Measurements from ENCODE around the gene LRRC37B.
A peak's percentile ranks its signal among the peaks of the same experiment; 100 is the strongest.
"Not testable (repeated sequence)": the region's sequence is repeated elsewhere in the genome, so short reads cannot be mapped to it uniquely, and the experiment has no call there.

The LRRC37B gene

DNA sequence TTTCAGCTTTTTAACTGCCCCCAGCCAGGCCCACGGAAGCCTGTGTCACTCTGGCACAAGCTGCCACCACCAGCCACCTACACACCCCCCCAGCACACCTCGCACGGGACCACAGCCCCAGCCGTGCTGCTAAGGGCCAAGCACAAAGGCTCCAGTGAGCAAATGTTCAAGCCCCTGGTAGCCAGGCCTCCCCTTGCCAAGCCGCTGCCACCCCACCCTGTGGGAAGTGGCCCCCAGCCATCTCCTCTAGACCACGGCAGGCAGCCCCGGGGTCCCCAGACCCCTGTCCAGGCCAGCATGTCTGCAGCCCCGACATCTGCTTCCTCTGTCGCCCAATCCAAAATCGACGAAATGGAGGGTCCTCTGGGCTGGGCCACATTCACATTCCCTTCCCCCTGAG is 35.1 kb downstream of the LRRC37B start:
- not testable (repeated sequence) for DNase-seq

- not testable (repeated sequence) for DNase-seq
These were observed 38.4 kb downstream of the LRRC37B start for GRCh38 chr17:32045611-32046010.

DNA sequence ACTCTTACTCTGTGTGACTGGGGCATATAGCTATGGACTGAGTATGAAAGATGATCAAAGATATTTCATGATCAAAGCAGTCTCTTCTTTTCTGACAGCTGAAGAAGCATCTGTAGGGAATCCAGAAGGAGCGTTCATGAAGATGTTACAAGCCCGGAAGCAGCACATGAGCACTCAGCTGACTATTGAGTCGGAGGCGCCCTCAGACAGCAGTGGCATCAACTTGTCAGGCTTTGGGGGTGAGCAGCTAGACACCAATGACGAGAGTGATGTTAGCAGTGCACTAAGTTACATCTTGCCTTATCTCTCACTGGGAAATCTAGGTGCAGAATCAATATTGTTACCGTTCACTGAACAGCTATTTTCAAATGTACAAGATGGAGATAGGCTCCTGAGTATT is 40.5 kb downstream of the LRRC37B start:
- not testable (repeated sequence) for DNase-seq

- DNase-seq, result not testable (repeated sequence)
These were observed 47.8 kb downstream of the LRRC37B start for GRCh38 chr17:32054985-32055384.

DNA sequence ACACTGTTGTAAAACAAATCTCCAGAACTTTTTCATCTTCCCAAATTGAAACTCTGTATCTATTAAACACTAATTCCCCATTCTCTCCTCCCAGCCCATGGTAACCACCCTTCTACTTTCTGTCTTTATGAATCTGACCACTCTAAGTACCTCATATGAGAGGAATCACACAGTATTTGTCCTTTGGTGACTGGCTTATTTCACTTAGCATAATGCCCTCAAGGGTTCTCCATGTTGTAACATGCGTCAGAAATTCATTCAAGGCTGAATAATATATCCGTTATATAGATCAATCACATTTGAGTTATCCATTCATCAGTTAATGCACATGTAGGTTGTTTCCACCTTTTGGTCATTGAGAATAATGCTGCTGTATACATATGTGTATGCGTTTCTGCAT is 48.2 kb downstream of the LRRC37B start:
- DNase-seq, result not testable (repeated sequence)

- DNase-seq, result not testable (repeated sequence)
These were observed 49.3 kb downstream of the LRRC37B start for GRCh38 chr17:32056500-32056899.

- DNase-seq, result not testable (repeated sequence)
These were observed 50.4 kb downstream of the LRRC37B start for GRCh38 chr17:32057460-32058105.

- DNase-seq, result not testable (repeated sequence)
These were observed 53.5 kb downstream of the LRRC37B start for GRCh38 chr17:32060695-32061094.

DNA sequence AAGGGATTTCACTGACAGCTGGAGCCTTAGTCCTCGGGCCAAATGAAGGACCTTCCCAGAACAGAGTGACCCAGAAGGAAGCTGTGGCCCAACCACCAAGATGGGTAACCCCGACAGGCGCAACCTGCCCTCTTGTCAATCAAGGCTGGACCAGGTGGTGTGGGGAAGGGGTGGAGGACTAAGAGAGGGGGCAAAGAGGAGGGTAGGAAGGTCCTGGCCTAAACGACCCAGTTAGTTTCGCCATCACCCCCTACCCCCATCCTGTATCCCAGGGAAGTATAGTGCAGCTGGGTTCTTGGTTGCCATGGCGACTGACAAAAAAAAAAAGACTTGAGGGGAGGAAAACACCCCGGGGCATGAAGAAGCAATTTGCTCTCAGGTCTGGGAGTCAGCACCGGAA is 54.7 kb downstream of the LRRC37B start:
- DNase-seq, result not testable (repeated sequence)

DNA sequence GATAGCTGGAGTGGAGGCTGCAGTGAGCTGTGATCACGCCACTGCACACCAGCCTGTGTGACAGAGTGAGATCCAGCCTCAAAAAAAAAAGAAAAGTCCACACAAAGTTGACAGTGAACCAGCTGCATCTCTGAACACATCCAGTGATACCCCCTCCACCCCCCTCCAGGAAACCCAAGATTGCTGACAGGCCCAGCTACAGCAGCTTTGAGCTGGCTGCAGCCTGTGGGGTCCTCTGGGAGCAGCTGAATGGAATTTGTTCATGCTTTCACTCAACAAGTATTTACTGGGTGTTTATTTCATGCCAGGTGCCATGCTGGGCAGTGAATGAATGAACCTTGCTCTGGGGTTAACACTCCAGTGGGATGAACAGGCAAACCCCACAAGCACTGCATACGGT is 56.9 kb downstream of the LRRC37B start:
- not testable (repeated sequence) for DNase-seq

DNA sequence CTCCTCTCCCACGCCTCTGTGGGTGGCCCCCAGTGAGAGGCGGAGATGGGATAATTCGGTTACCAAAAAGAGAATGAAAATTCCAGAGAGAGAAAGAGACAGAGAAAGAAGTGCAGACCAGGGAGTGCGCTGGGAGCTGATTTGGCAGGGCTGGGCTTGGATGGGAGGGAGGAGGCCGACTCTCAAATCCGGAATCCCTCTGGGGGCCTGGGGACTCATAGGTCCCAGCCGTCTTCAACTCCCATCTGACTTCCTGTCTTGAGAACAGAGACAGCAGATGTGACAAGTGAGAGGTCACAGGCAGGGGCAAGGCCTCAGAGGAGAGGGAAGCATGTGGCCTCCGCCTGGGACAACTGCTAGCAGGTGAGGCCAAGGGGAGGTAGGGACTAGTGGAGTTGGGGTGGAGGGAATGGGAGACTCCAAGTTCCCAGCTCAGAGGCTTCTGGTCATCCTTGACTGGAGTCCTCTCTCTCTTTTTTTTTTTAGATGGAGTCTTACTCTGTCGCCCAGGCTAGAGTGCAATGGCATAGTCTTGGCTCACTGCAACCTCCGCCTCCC is 59.0 kb downstream of the LRRC37B start:
- not testable (repeated sequence) for DNase-seq

DNA sequence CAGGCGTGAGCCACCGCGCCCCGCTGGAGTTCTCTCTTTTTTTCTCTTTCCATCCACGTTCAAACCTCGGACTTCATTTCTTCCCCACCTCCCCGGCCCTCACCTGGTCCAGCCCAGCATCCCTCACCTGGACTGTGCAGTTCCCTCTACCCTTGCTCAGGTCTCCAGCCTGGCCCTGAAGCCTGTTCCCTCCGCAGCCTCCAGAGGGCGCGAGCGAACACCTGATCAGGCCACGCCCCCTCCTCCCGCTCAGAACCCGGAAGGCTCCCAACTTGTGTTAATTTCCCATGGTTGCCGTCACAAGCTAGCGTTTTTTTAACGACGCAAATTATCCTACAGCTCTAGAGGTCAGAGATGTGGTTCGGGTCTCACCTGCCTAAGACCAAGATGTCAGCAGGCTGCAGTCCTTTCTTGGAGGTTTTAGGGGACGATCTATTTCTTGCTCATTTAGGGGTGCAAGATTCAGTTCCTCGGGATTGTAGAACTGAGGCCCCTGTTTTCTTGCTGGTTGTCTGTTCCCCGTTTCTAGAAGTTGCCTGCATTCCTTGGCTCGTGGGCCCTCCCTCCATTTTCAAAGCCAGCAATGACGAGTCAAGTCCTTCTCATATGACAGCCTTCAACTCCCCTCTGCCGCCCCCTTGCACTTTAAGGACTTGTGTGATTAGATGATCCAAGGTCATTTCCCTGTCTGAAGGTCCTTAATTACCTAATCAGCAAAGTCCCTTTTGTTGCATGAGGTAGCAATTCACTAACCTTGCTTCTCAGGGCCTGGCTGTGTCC is 59.9 kb downstream of the LRRC37B start:
- peak; percentile 85 for DNase-seq

GRCh38 chr17:32069067-32069466 is 61.9 kb downstream of the LRRC37B start:
- DNase-seq, result not testable (repeated sequence)

DNA sequence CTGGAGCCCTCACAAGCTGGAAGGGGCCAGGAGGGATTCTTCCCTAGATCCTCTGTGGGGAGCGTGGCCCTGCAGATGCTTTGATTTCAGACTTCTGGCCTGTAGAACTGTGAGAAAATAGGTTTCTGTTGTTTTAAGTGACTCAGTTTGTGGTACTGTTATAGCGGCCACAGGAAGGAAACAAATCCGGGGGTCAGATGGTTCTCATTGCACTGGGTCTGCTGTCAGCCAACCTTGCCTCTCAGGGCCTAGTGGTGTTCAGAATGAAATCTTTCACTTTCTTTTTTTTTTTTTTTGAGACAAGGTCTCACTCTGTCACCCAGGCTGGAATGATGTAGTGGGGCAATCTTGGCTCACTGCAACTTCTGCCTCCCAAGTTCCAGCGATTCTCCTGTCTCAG is 64.8 kb downstream of the LRRC37B start:
- not testable (repeated sequence) for DNase-seq

DNA sequence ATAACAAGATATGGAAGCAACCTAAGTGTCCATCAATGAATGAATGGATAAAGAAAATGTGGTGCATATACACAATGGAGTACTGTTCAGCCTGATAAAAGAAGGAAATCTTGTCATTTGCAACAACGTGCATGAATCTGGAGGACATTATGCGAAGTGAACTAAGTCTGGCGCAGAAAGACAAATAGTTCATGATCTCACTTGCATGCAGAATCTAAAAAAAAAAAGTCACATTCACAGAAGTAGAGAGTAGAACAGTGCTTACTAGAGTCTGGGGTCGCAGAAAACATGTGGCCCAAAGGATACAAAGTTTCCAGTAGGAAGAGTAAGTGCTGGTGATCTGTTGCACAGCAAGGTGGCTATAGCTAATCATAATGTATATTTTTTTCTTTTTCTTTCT is 65.9 kb downstream of the LRRC37B start:
- not testable (repeated sequence) for DNase-seq

DNA sequence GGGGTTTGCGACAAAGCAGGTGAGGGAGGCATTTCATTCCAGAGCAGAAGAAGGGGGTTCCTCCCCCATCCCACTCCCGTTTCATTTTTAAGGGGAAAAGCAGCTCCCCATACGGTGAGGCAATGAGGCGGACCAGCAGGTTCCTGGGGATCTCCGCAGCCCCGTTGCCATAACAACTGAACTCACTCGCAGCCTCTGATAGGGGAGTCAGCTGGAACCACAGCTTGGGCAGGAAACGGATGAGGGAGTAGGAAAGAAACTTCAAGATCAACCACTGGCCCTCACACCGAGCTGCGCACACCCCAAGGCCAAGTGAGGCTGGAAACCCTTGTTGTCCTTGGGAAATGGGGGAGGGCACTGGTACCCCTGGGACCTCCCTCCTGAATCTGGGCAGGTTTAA is 72.6 kb downstream of the LRRC37B start:
- peak; percentile 86 for DNase-seq

DNA sequence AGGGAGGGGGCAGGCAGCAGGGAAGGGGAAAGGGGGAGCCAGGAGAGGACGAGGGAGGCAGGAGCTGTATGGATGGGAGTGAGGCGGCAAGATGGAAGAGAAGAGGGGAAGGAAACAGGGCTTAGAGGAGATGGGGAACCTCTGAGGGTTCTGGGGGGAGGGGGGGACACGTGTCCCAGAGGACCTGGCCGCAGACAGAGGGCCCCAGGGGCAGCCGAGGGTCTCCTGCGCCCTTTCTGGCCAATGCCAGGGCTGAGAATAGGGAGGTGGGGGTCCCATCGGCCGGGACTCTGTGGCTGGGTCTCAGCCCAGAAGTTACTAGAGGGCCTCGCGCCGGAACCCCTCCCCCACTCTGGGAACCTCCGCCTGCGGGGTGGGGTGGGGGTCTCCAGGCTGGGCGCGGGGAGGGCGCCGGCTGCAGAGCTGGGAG is 76.4 kb downstream of the LRRC37B start:
- DNase-seq, result not testable (repeated sequence)

GRCh38 chr17:32084003-32084941 is 77.1 kb downstream of the LRRC37B start:
- not testable (repeated sequence) for DNase-seq

GRCh38 chr17:32084942-32085829 is 78.0 kb downstream of the LRRC37B start:
- not testable (repeated sequence) for DNase-seq

DNA sequence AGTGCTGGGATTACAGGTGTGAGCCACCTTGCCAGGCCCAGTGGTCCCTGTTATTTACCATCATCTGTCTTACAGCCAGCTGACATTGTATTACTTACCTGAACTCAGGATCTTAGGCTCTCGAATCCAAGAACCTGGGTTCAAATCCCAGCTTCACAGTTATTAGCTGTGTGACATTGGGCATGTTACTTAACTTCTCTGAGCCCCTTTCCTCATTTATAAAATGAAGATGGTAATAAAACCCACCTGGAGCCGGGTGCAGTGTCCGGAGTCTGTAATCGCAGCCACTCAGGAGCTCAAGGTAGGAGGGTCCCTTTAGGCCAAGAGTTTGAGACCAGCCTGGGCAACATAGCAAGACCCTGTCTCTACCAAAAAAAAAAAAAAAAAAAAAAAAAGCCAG is 79.7 kb downstream of the LRRC37B start:
- DNase-seq, result not testable (repeated sequence)

DNA sequence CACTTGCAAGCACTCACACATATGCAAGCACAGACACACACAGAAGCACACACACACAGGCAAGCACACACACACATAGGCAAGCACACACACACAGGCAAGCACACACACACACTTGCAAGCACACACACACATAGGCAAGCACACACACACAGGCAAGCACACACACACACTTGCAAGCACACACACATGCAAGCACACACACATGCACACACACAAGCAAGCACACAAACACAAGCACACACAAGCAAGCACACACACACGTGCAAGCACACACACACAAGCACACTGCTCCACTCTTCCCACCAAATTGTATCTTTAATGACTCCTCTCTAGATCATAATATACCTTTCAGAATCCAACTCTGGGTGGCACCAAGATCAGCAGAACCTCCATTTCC is 84.9 kb downstream of the LRRC37B start:
- DNase-seq, result not testable (repeated sequence)

DNA sequence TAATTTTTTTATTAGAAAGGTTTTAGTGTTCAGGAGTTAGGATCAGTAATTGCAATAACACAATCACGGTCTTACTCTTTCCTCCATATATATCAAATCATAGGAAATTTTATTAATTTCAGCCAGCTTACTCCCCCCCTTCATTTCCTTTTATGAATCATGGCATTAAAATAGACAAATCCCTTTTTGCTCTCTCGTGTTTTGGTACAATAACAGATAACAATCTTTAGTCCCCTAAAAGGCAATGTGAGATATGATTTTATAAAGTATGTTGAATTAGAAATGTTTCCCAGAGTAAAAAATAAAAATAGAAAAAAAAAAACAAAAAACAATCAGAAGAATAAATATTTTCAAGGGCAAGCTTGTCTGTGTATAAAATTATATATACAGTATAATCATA is 92.5 kb downstream of the LRRC37B start:
- no peak for DNase-seq
